GM12873 (cell line): ENCODE data around the gene TMEM33.

Experiments used
- CTCF ChIP-seq: IDR thresholded peaks from 2 replicates; pipeline ENCODE4 v1.5.1; 2012; ENCODE audit warnings: low read depth, mild to moderate bottlenecking, moderate library complexity, low read length, control low read depth; ENCODE audit not compliant: insufficient read depth; ENCODE audit errors: missing control alignments

Gene TMEM33

GRCh38 chr4:41896648-41897047, 38.6 kb upstream of the TMEM33 start:
- no peak for TF ChIP-seq CTCF

GRCh38 chr4:41897698-41898097, 37.5 kb upstream of the TMEM33 start:
- TF ChIP-seq CTCF: no peak

- no peak for TF ChIP-seq CTCF
Observed at GRCh38 chr4:41912546-41912945, 22.7 kb upstream of the TMEM33 start.

GRCh38 chr4:41913509-41913908, 21.7 kb upstream of the TMEM33 start:
- TF ChIP-seq CTCF: no peak

GRCh38 chr4:41918278-41918677, 17.0 kb upstream of the TMEM33 start:
- TF ChIP-seq CTCF: no peak

- no peak for TF ChIP-seq CTCF
Observed at GRCh38 chr4:41921476-41921875, 13.8 kb upstream of the TMEM33 start.

GRCh38 chr4:41927796-41928499, 7.3 kb upstream of the TMEM33 start:
- TF ChIP-seq CTCF: no peak
